Calu3 (cell line): Measurements from ENCODE around the gene CYS1. TPM values are rescaled to one million over a fixed set of nuclear protein-coding genes. Genes with fewer than 3 reads are reported as not detected.

ENCODE experiments used
- BruUV-seq: library from RNA; stranded (reverse); fragments of 400-500 nt; replicated peaks from 2 replicates; lab custom pipeline; 2021; lab: Mats Ljungman, UMichigan
- CTCF ChIA-PET: fragments of 300-600 bp; sonication (Branson Sonifier 250); formaldehyde crosslinking; loops from one replicate; lab custom pipeline; 2022; ENCODE audit warnings: antibody characterized with exemption; lab: Charles Lee
- DNase-seq: peaks from one replicate; pipeline ENCODE4 v3.0.0; 2022
- H3K27ac Mint-ChIP-seq: one replicate; pipeline ENCODE4 v1.8.0; 2022; ENCODE audit warnings: mixed read lengths; ENCODE audit not compliant: unreplicated experiment
- H3K27me3 Mint-ChIP-seq: one replicate; pipeline ENCODE4 v1.8.0; 2022; ENCODE audit warnings: mixed read lengths; ENCODE audit not compliant: unreplicated experiment
- H3K36me3 Mint-ChIP-seq: one replicate; pipeline ENCODE4 v1.8.0; 2022; ENCODE audit warnings: mild to moderate bottlenecking, moderate library complexity, mixed read lengths; ENCODE audit not compliant: insufficient read depth, unreplicated experiment
- H3K4me1 Mint-ChIP-seq: one replicate; pipeline ENCODE4 v1.8.0; 2022; ENCODE audit warnings: mild to moderate bottlenecking, low read depth, mixed read lengths; ENCODE audit not compliant: unreplicated experiment
- H3K4me3 Mint-ChIP-seq: one replicate; pipeline ENCODE4 v1.8.0; 2022; ENCODE audit warnings: mild to moderate bottlenecking, low read depth, moderate library complexity, mixed read lengths; ENCODE audit not compliant: unreplicated experiment
- H3K9me3 Mint-ChIP-seq: one replicate; pipeline ENCODE4 v1.8.0; 2022; ENCODE audit warnings: low read depth, mixed read lengths; ENCODE audit not compliant: unreplicated experiment
- CTCF ChIP-seq: fragments of 200-600 bp; IDR thresholded peaks from one replicate; pipeline ENCODE4 v1.8.0; 2022; ENCODE audit warnings: antibody characterized with exemption; ENCODE audit not compliant: unreplicated experiment
- intact Hi-C: fragments of 100-400 bp; cut with micrococcal nuclease; formaldehyde crosslinking; loops from one replicate; pipeline ENCODE4 v1.10.0; 2022; ENCODE audit not compliant: unreplicated experiment
- total RNA-seq: library from RNA; stranded (reverse); gene quantifications from 2 replicates; pipeline ENCODE4 v1.2.3, GENCODE V29; 2022

Gene CYS1
- total RNA-seq, 1 experiment from 2014 or later: 4.8 TPM

DNA sequence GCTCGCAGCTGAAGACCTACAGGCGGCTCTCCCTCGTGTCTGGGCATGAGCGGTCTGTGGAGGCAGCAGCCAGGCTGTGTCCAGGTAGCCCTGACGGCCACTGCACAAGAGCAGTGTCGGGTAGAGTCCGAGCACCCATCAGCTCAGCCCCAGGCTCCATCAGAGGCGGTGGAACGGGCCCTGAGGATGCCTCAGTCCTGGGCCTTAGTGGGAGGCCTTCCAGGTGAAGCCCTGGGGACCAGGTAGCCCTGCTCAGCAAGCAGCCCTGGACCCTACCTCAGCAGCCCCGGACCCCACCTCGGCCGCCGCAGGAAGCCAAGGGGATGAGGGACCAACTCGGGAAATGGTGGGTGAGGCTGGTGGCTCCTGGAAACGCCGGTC lies 58.2 kb downstream of the CYS1 start:
- intact Hi-C loops: no loop called here
- Mint-ChIP-seq H3K27ac (no peak overlapping the region), H3K9me3 (no peaks in the 10 kb centered on the region), H3K4me1 (no peaks in the 10 kb centered on the region), H3K4me3 (no peak overlapping the region), H3K27me3 (peaks cover 9% of the 10 kb centered on the region), H3K36me3 (no peaks in the 10 kb centered on the region)
- CTCF ChIA-PET: interaction anchor here (1.2 kb wide), 1 partner anchor 208 kb away, joined by 3 read pairs; no protein-coding TSS in a partner anchor
- DNase-seq: no peak
- TF ChIP-seq CTCF: no peak
- BruUV-seq: no TSS peak

DNA sequence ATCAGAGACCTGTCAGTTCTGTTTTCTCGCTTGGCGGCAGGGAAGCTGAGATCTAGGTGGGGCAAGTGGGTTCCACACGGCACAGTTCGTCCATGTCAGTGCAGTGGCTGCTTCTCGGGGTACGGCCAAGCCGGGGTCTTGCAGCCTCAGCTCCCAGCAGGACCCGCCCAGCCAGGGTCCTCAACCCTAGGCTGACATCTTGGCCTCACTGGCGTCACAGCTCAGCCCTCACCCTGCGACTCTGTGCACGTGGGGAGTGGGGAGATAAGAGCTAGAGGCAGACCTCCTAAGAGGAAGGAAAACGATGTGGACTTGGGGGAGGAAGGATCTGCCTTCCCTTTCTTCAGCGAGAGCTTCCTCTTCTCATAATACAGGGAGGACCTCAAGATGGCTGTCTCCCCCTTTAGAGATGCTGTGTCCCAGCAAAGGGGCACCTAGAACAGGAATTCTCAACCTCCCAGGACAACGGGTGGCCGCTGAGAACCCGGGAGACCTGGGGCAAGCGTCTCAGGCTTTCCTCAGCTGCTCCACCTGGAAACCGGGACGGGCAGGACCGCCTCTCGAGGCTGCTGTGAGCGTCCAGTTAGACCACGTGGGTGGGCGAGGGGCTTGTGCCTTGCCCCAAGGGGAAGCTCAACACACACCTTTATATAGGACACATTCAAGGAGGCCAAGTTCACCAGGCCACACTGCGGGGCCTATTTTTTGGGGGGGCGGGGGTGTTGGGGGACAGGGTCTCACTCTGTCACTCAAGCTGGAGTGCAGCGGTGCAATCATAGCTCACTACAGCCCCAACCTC lies 60.4 kb downstream of the CYS1 start:
- DNase-seq: no peak
- no peaks in the 10 kb centered on the region for H3K4me1 Mint-ChIP-seq
- no peak overlapping the region for H3K27ac Mint-ChIP-seq
- H3K36me3 Mint-ChIP-seq: no peaks in the 10 kb centered on the region
- TF ChIP-seq CTCF: no peak
- H3K9me3 Mint-ChIP-seq: no peaks in the 10 kb centered on the region
- no peak overlapping the region for H3K4me3 Mint-ChIP-seq
- H3K27me3 Mint-ChIP-seq: no peaks in the 10 kb centered on the region
- CTCF ChIA-PET: interaction anchor here (0.5 kb wide), 1 partner anchor 134 kb away, joined by 3 read pairs; no protein-coding TSS in a partner anchor
- BruUV-seq: no TSS peak
- intact Hi-C loops: no loop called here

- no peak for DNase-seq
- Mint-ChIP-seq H3K9me3 (no peaks in the 10 kb centered on the region), H3K36me3 (no peaks in the 10 kb centered on the region), H3K27ac (no peak overlapping the region), H3K27me3 (no peaks in the 10 kb centered on the region), H3K4me3 (no peak overlapping the region), H3K4me1 (no peaks in the 10 kb centered on the region)
- CTCF ChIA-PET: no interaction called here
- BruUV-seq: no TSS peak
- no peak for TF ChIP-seq CTCF
- intact Hi-C loops: no loop called here
Observed at GRCh38 chr2:10019174-10019573, 61.0 kb downstream of the CYS1 start.

DNA sequence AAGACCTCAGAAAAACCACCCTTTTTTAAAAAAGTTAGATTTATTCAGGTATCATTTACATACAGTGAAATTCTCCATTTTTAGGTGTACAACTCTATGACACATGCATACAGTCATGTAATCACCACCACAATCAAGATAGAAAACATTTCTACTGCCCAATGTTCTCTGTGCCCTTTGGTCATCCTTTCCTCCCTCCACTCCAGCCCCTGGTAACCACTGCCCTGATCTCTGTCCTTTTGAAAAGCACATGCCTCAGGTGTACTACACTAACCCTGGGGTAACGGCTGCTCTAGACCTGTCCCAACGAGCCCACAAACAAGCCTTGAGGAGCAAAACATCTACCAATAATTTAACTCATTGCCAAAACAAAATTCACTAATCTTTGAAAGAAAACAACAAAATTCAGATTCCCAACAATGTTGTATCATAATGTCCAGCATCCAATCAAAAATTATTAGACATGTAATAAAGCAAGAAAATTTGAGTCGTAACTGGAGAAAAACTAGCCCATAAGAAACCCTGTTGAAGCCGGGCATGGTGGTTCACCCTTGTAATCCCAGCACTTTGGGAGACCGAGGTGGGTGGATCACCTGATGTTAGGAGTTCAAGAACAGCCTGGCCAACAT lies 62.8 kb downstream of the CYS1 start:
- intact Hi-C loops: no loop called here
- TF ChIP-seq CTCF: no peak
- Mint-ChIP-seq H3K4me3 (no peak overlapping the region), H3K9me3 (no peaks in the 10 kb centered on the region), H3K27me3 (no peaks in the 10 kb centered on the region), H3K27ac (no peak overlapping the region), H3K4me1 (no peaks in the 10 kb centered on the region), H3K36me3 (no peaks in the 10 kb centered on the region)
- no TSS peak for BruUV-seq
- DNase-seq: no peak
- CTCF ChIA-PET: no interaction called here
